NCI-H446 treated with DMSO at 0.1 percent for 48 hours (cell line): ENCODE measurements around the gene ORC3.
A peak's percentile ranks its signal among the peaks of the same experiment; 100 is the strongest.
"Not testable (repeated sequence)": the region's sequence is repeated elsewhere in the genome, so short reads cannot be mapped to it uniquely, and the experiment has no call there.

Experiments used
- DNase-seq: peaks from one replicate; lab custom pipeline; 2025; lab: John Stamatoyannopoulos, UW

Gene ORC3

GRCh38 chr6:87661016-87661415 is 71.1 kb downstream of the ORC3 start:
- DNase-seq: no peak

GRCh38 chr6:87661503-87661902 is 71.6 kb downstream of the ORC3 start:
- DNase-seq: no peak

- no peak for DNase-seq
Measured at GRCh38 chr6:87663434-87663833, 73.5 kb downstream of the ORC3 start.

GRCh38 chr6:87664921-87665485 is 75.1 kb downstream of the ORC3 start:
- no peak for DNase-seq

- no peak for DNase-seq
Measured at GRCh38 chr6:87667032-87667431, 77.1 kb downstream of the ORC3 start.

- DNase-seq: no peak
Measured at GRCh38 chr6:87668013-87668412, 78.1 kb downstream of the ORC3 start.

GRCh38 chr6:87669051-87669450 is 79.1 kb downstream of the ORC3 start:
- DNase-seq: no peak

- no peak for DNase-seq
Measured at GRCh38 chr6:87670707-87671106, 80.8 kb downstream of the ORC3 start.

- no peak for DNase-seq
Measured at GRCh38 chr6:87671555-87672029, 81.7 kb downstream of the ORC3 start.

GRCh38 chr6:87672641-87673040 is 82.7 kb downstream of the ORC3 start:
- no peak for DNase-seq

- no peak for DNase-seq
Measured at GRCh38 chr6:87673237-87673636, 83.3 kb downstream of the ORC3 start.

GRCh38 chr6:87674290-87674689 is 84.4 kb downstream of the ORC3 start:
- no peak for DNase-seq

GRCh38 chr6:87675004-87675681 is 85.2 kb downstream of the ORC3 start:
- DNase-seq: no peak

- DNase-seq: no peak
Measured at GRCh38 chr6:87682310-87682709, 92.4 kb downstream of the ORC3 start.

- DNase-seq: no peak
Measured at GRCh38 chr6:87683890-87684289, 94.0 kb downstream of the ORC3 start.

- DNase-seq: no peak
Measured at GRCh38 chr6:87684895-87685654, 95.1 kb downstream of the ORC3 start.

- DNase-seq: not testable (repeated sequence)
Measured at GRCh38 chr6:87686636-87687205, 96.8 kb downstream of the ORC3 start.

GRCh38 chr6:87687296-87687695 is 97.4 kb downstream of the ORC3 start:
- peak; percentile 4 for DNase-seq

GRCh38 chr6:87687893-87688292 is 98.0 kb downstream of the ORC3 start:
- DNase-seq: not testable (repeated sequence)

- DNase-seq: no peak
Measured at GRCh38 chr6:87690441-87690840, 100.5 kb downstream of the ORC3 start.

- DNase-seq: no peak
Measured at GRCh38 chr6:87692086-87692485, 102.2 kb downstream of the ORC3 start.

- DNase-seq: not testable (repeated sequence)
Measured at GRCh38 chr6:87696817-87697216, 106.9 kb downstream of the ORC3 start.
